Activated CD4-positive, alpha-beta T cell treated with anti-CD3 and anti-CD28 coated beads, Interleukin-2, Interleukin-4, amounts not matched to agents 100 ng/mL and 50 ng/mL, durations not matched to agents 16 hours and 8 hours (primary cell): ENCODE results near the gene ZBTB46.
"Not testable (repeated sequence)": the region's sequence is repeated elsewhere in the genome, so short reads cannot be mapped to it uniquely, and the experiment has no call there.

ENCODE experiments used
- DNase-seq: peaks from one replicate; pipeline ENCODE4 v3.0.0-alpha.2; 2020; ENCODE audit warnings: low spot score

Gene ZBTB46

GRCh38 chr20:63858393-63859165, 27.5 kb upstream of the ZBTB46 start:
- no peak for DNase-seq

GRCh38 chr20:63857764-63858392, 26.8 kb upstream of the ZBTB46 start:
- DNase-seq = no peak

GRCh38 chr20:63856098-63856511, 25.0 kb upstream of the ZBTB46 start:
- no peak for DNase-seq

GRCh38 chr20:63855363-63856097, 24.5 kb upstream of the ZBTB46 start:
- no peak for DNase-seq

- no peak for DNase-seq
Measured at GRCh38 chr20:63854766-63855362, 23.8 kb upstream of the ZBTB46 start.

- DNase-seq = no peak
Measured at GRCh38 chr20:63854069-63854765, 23.2 kb upstream of the ZBTB46 start.

GRCh38 chr20:63853733-63854068, 22.6 kb upstream of the ZBTB46 start:
- DNase-seq = not testable (repeated sequence)

- DNase-seq = not testable (repeated sequence)
Measured at GRCh38 chr20:63851548-63851943, 20.5 kb upstream of the ZBTB46 start.

GRCh38 chr20:63850689-63851547, 19.9 kb upstream of the ZBTB46 start:
- DNase-seq = peak; percentile 32

- no peak for DNase-seq
Measured at GRCh38 chr20:63848003-63848911, 17.2 kb upstream of the ZBTB46 start.

- no peak for DNase-seq
Measured at GRCh38 chr20:63847237-63848002, 16.4 kb upstream of the ZBTB46 start.

- no peak for DNase-seq
Measured at GRCh38 chr20:63846888-63847236, 15.8 kb upstream of the ZBTB46 start.

- no peak for DNase-seq
Measured at GRCh38 chr20:63846128-63846771, 15.2 kb upstream of the ZBTB46 start.

- no peak for DNase-seq
Measured at GRCh38 chr20:63844511-63844991, 13.5 kb upstream of the ZBTB46 start.

- no peak for DNase-seq
Measured at GRCh38 chr20:63843778-63844177, 12.7 kb upstream of the ZBTB46 start.

GRCh38 chr20:63843222-63843621, 12.2 kb upstream of the ZBTB46 start:
- no peak for DNase-seq

GRCh38 chr20:63842258-63842657, 11.2 kb upstream of the ZBTB46 start:
- no peak for DNase-seq

GRCh38 chr20:63840405-63840828, 9.4 kb upstream of the ZBTB46 start:
- no peak for DNase-seq

GRCh38 chr20:63839620-63840019, 8.6 kb upstream of the ZBTB46 start:
- no peak for DNase-seq
